HepG2 (cell line): ENCODE measurements around the gene USP9Y. TPM values are rescaled to one million over a fixed set of nuclear protein-coding genes. Genes with fewer than 3 reads are reported as not detected.

ENCODE experiments used
- ATAC-seq: fragments of 200-7000 bp; cut with Tn5 transposase; 3 replicates; pipeline ENCODE4 v1.9.1; 2020; ENCODE audit warnings: mild to moderate bottlenecking, moderate library complexity
- BruUV-seq: library from RNA; stranded (reverse); fragments of 400-500 nt; replicated peaks from 2 replicates; lab custom pipeline; 2021; lab: Mats Ljungman, UMichigan
- CTCF ChIA-PET: fragments of 300-600 bp; formaldehyde crosslinking; extraction: SDS; loops from one replicate; lab custom pipeline; 2021; ENCODE audit warnings: low total read pairs, inconsistent platforms, low intra/inter-chr PET ratio; lab: Yijun Ruan, JAX
- POLR2A ChIA-PET: fragments of 350-600 bp; sonication (Branson Sonifier 250); formaldehyde crosslinking; loops from one replicate; lab custom pipeline; 2020; ENCODE audit warnings: antibody characterized with exemption, inconsistent platforms; lab: Yijun Ruan, JAX
- DNase-seq: peaks from one replicate; pipeline ENCODE4 v3.0.0-alpha.2; 2015; ENCODE audit warnings: low spot score
- FAIRE-seq: peaks from 3 replicates; lab custom pipeline; 2011; peaks lifted over from hg19 to GRCh38; lab: Jason Lieb, UNC
- H2AFZ ChIP-seq: one replicate; pipeline ENCODE4 v1.6.1; 2011; ENCODE audit warnings: low read length, inconsistent platforms
- H3K27ac ChIP-seq: fragments of 300-600 bp; 3 replicates; pipeline ENCODE4 v1.8.0; 2011; ENCODE audit warnings: mixed run types, mild to moderate bottlenecking, mixed read lengths, low read length, inconsistent platforms; ENCODE audit not compliant: insufficient read depth; ENCODE audit errors: extremely low read length
- H3K27me3 ChIP-seq, 2 experiments: fragments of 200-600 bp in 1 of 2; 2 replicates in 1 of 2; 3 replicates in 1 of 2; pipeline versions ENCODE4 v1.6.0 to v1.8.0; 2011; ENCODE audit warnings: low read length in 2 of 2, mild to moderate bottlenecking in 2 of 2, moderate library complexity in 2 of 2, inconsistent platforms in 1 of 2; ENCODE audit not compliant: insufficient read depth in 2 of 2, control insufficient read depth in 1 of 2
- H3K36me3 ChIP-seq, 2 experiments: fragments of 200-600 bp in 1 of 2; replicated peaks in 1 of 2; 2 replicates in 1 of 2; 3 replicates in 1 of 2; pipeline versions ENCODE4 v1.5.1 to v1.8.0; 2011; ENCODE audit warnings: low read length in 2 of 2, inconsistent platforms in 1 of 2; ENCODE audit not compliant: insufficient read depth in 2 of 2, control insufficient read depth in 1 of 2
- H3K4me1 ChIP-seq: 2 replicates; pipeline ENCODE4 v1.5.1; 2012; ENCODE audit warnings: low read length, inconsistent platforms; ENCODE audit not compliant: insufficient read depth
- H3K4me2 ChIP-seq: 2 replicates; pipeline ENCODE4 v1.6.0; 2011; ENCODE audit warnings: low read depth, low read length, inconsistent platforms
- H3K4me3 ChIP-seq, 3 experiments: fragments of 200-600 bp in 1 of 3; sonication (generic), shearing (Covaris generic) in 1 of 3; replicated peaks in 1 of 3; 2 replicates each; pipeline ENCODE4 v1.5.1; 2011 to 2016; ENCODE audit warnings: low read length in 3 of 3, inconsistent platforms in 2 of 3, low read depth in 2 of 3, mild to moderate bottlenecking in 2 of 3, control low read depth in 1 of 3, mixed read lengths in 1 of 3; ENCODE audit not compliant: insufficient read depth in 1 of 3
- H3K79me2 ChIP-seq: one replicate; pipeline ENCODE4 v1.6.1; 2011; ENCODE audit warnings: low read length, inconsistent platforms; ENCODE audit not compliant: insufficient read depth
- H3K9ac ChIP-seq: 2 replicates; pipeline ENCODE4 v1.6.0; 2011; ENCODE audit warnings: mild to moderate bottlenecking, low read depth, low read length, inconsistent platforms; ENCODE audit not compliant: insufficient read depth
- H3K9me3 ChIP-seq: 2 replicates; pipeline ENCODE4 v1.5.1; 2012; ENCODE audit warnings: mild to moderate bottlenecking, low read length
- H4K20me1 ChIP-seq: 2 replicates; pipeline ENCODE4 v1.6.0; 2011; ENCODE audit warnings: inconsistent platforms, mild to moderate bottlenecking, low read length, moderate library complexity; ENCODE audit not compliant: insufficient read depth
- AHDC1 ChIP-seq: sonication (generic); formaldehyde crosslinking; IDR thresholded peaks from 2 replicates; pipeline ENCODE4 v1.5.1; 2020; ENCODE audit warnings: mild to moderate bottlenecking, missing genetic modification reagents, borderline replicate concordance
- CREBL2 ChIP-seq: sonication (generic); formaldehyde crosslinking; IDR thresholded peaks from 2 replicates; pipeline ENCODE4 v1.8.1; 2023; ENCODE audit warnings: missing genetic modification reagents, mild to moderate bottlenecking, borderline replicate concordance
- CTCF ChIP-seq: sonication (generic); formaldehyde crosslinking; IDR thresholded peaks from 2 replicates; pipeline ENCODE4 v1.5.0; 2020; ENCODE audit warnings: mild to moderate bottlenecking, missing genetic modification reagents, moderate library complexity
- FOXA1 ChIP-seq, 2 experiments: fragments of 450-650 bp in 1 of 2; sonication (generic) in 1 of 2; formaldehyde crosslinking in 1 of 2; IDR thresholded peaks; 2 replicates each; pipeline versions ENCODE4 v1.4.0 to v1.6.1; 2016 to 2020; ENCODE audit warnings: missing genetic modification reagents in 1 of 2
- MED1 ChIP-seq: sonication (generic); formaldehyde crosslinking; IDR thresholded peaks from 2 replicates; pipeline ENCODE4 v1.4.0; 2020; ENCODE audit warnings: missing genetic modification reagents
- MIER2 ChIP-seq: IDR thresholded peaks from 2 replicates; pipeline ENCODE4 v1.6.1; 2016; ENCODE audit warnings: missing biosample characterization, missing genetic modification reagents
- NFATC3 ChIP-seq: sonication (generic); formaldehyde crosslinking; IDR thresholded peaks from 2 replicates; pipeline ENCODE4 v1.5.1; 2020; ENCODE audit warnings: mild to moderate bottlenecking, missing genetic modification reagents
- PHF8 ChIP-seq: sonication (generic); formaldehyde crosslinking; IDR thresholded peaks from 2 replicates; pipeline ENCODE4 v1.5.0; 2020; ENCODE audit warnings: missing genetic modification reagents
- ZNF710 ChIP-seq: sonication (generic); formaldehyde crosslinking; IDR thresholded peaks from 2 replicates; pipeline ENCODE4 v1.5.0; 2020; ENCODE audit warnings: mild to moderate bottlenecking, missing genetic modification reagents, borderline replicate concordance
- ZNF792 ChIP-seq: IDR thresholded peaks from 2 replicates; pipeline ENCODE4 v1.6.1; 2016
- ZXDC ChIP-seq: sonication (generic); formaldehyde crosslinking; IDR thresholded peaks from 2 replicates; pipeline ENCODE4 v1.5.0; 2020; ENCODE audit warnings: mild to moderate bottlenecking, missing genetic modification reagents
- WGBS: methylation state at CpG from one replicate; pipeline ENCODE4 v1.1.6; 2017; ENCODE audit warnings: low lambda C conversion rate; 5-methylcytosine and 5-hydroxymethylcytosine counted together
- in situ Hi-C: cut with HindIII; loops from 2 replicates; pipeline ENCODE4 v1.10.0; 2017; ENCODE audit warnings: low pct_unique_long_range_greater_than_20kb; ENCODE audit not compliant: extremely low pct_ligation_motif_present
- intact Hi-C: fragments of 100-400 bp; cut with micrococcal nuclease; formaldehyde crosslinking; loops from one replicate; pipeline ENCODE4 v1.10.0; 2022; ENCODE audit not compliant: unreplicated experiment
- polyA plus RNA-seq, 8 experiments: library from polyadenylated mRNA; depleted of rRNA in 3 of 8; stranded (reverse) in 7 of 8; unstranded in 1 of 8; fragments of >200 nt; fragmentation: Illumina TruSeq in 4 of 8; extraction: Trizol in 4 of 8; gene quantifications; 2 replicates each; pipeline versions ENCODE4 v1.2.1 to v1.2.3, GENCODE V29; 2011 to 2016; ENCODE audit warnings: low read depth in 4 of 8, missing spikeins in 1 of 8, mixed read lengths in 1 of 8; ENCODE audit not compliant: insufficient read depth in 1 of 8
- total RNA-seq, 5 experiments: library from RNA; depleted of rRNA; stranded (reverse); fragments of >200 nt; fragmentation: Illumina TruSeq; extraction: Trizol; gene quantifications; 2 replicates each; pipeline ENCODE4 v1.2.3, GENCODE V29; 2016; ENCODE audit warnings: low read depth in 1 of 5

The USP9Y gene
- total and polyA plus RNA-seq, 2 of the 13 experiments (the other 11 are each of a cell fraction or from before 2014, with no cell fraction given): 14.6 to 41.9 TPM

- TF ChIP-seq CTCF (CRISPR knock-in tag): no peak
Measured at GRCh38 chrY:12765976-12766375, 64.9 kb downstream of the USP9Y start (continued).

GRCh38 chrY:12784521-12784920 is 83.5 kb downstream of the USP9Y start:
- no peaks in the 10 kb centered on the region for H3K79me2 ChIP-seq
- FAIRE-seq (no peak), DNase-seq (no peak), ATAC-seq (no peak)
- ChIA-PET CTCF (no interaction called here), POLR2A (no interaction called here)
- H3K4me2 ChIP-seq: no peak overlapping the region
- WGBS: 100% methylated on average over 3 of the region's 3 CpGs
- no peaks in the 10 kb centered on the region for H3K4me1 ChIP-seq
- no peaks in the 10 kb centered on the region for H4K20me1 ChIP-seq
- in situ Hi-C loops: no loop called here
- no peak overlapping the region for H3K4me3 ChIP-seq
- H3K9me3 ChIP-seq: no peaks in the 10 kb centered on the region
- intact Hi-C loops: no loop called here
- no peaks in the 10 kb centered on the region for H3K27me3 ChIP-seq
- no peak overlapping the region for H2AFZ ChIP-seq
- BruUV-seq: no TSS peak
- no peak overlapping the region for H3K9ac ChIP-seq
- no peaks in the 10 kb centered on the region; a peak in 1 of 5 replicates for H3K36me3 ChIP-seq
- no peak overlapping the region for H3K27ac ChIP-seq
- no peak for TF ChIP-seq ZNF792 (CRISPR knock-in tag)
- no peak for TF ChIP-seq CREBL2 (CRISPR knock-in tag)
- no peak for TF ChIP-seq NFATC3
- TF ChIP-seq PHF8 (CRISPR knock-in tag): no peak
- TF ChIP-seq ZNF710: no peak
- TF ChIP-seq ZXDC (CRISPR knock-in tag): no peak
- no peak for TF ChIP-seq MED1 (CRISPR knock-in tag)
- no peak for TF ChIP-seq FOXA1 (IDR thresholded peaks at IDR 0.05)
- TF ChIP-seq FOXA1 (CRISPR knock-in tag; IDR thresholded peaks at IDR 0.05): no peak
- TF ChIP-seq MIER2: no peak
- no peak for TF ChIP-seq AHDC1 (CRISPR knock-in tag)
